GM19240 (cell line): ENCODE measurements around the gene PDZD2.
"Not testable (repeated sequence)": the region's sequence is repeated elsewhere in the genome, so short reads cannot be mapped to it uniquely, and the experiment has no call there.

Source experiments
- DNase-seq: peaks from one replicate; pipeline ENCODE4 v3.0.0; 2011; ENCODE audit warnings: low spot score; ENCODE audit not compliant: insufficient read length

The PDZD2 gene

DNA sequence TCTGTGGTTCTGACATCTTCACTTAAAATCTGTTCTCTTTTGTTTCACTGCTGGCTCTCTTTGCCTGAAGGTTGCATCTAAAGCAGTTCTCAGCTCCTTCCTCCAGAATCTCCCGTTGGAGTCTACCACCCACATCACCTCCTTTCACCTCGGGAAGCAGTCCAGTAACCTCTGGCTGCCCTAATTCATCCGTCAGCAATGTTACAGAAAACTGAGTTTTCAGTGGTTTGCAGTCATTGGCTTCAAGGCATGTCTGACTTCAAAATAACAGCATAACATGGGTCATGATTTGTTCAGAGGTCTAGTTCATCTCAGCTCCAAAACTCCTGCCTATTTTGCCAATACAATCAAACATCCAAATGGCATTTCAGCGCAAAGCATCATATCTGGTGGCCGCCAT lies 427.5 kb downstream of the PDZD2 start:
- no peak for DNase-seq

DNA sequence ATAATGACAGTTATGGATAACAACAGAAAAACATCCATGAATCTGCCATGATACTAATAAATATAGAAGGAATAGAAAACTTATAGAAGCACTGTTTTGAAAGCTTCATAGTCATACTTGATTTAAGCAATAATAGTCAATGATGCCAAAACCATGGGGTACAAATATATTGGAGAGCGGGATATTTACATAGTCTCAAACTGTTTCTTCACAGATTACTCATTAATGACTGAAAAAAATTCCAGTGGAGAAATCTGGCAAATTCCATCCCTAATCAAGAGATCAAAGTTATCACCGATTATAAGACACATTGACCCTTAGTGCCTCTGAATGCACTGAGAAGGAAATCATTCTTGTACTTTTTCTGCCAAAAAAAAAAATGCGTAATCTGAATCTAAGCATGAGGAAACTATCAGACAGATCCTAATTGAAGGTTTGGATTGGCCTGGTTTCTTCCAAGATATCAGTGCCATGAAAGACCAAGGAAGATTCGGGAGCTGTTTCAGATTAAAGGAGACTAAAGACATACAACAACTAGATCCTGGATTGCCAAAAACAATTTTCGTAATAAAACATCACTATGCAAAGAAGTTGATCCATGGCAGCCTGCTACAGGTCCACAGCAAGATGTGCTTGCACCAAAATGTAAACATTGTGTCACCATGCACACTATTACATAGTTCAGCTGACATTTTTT lies 429.0 kb downstream of the PDZD2 start:
- DNase-seq = no peak

DNA sequence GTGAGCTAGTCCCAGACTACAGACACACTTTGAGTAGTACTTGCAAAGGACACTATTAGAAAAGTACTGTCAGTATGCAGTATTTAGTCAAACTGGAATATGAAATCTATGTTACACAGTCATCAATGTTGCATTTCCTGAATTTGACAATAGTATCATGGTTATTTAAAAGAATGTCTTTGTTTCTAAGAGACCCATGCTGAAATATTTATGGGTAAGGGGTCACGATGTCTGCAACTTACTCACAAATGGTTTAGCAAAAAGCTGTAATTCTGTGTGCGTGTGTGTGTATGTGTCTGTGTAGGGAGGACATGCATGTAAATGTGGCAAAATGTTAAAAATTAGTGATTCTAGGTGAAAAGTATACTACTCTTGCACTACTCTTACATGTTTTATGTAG lies 429.6 kb downstream of the PDZD2 start:
- no peak for DNase-seq

DNA sequence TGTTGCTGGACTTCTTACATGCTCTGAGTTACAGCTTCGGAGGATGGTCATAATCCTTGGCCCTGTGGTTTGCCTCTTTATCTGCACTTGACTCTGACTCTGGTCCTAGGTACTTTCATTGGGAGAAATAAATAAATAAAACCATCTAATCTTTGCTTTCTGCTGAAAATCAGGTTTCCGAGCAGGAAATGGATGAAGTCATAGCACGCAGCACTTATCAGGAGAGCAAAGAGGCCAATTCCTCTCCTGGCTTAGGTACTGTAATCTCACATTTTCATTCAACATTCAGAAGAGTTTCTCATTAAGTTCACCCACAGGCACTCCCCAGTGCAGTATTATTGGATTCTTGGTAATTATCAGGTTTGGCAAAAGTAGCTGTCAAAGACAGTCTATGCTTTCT lies 430.5 kb downstream of the PDZD2 start:
- DNase-seq = no peak

DNA sequence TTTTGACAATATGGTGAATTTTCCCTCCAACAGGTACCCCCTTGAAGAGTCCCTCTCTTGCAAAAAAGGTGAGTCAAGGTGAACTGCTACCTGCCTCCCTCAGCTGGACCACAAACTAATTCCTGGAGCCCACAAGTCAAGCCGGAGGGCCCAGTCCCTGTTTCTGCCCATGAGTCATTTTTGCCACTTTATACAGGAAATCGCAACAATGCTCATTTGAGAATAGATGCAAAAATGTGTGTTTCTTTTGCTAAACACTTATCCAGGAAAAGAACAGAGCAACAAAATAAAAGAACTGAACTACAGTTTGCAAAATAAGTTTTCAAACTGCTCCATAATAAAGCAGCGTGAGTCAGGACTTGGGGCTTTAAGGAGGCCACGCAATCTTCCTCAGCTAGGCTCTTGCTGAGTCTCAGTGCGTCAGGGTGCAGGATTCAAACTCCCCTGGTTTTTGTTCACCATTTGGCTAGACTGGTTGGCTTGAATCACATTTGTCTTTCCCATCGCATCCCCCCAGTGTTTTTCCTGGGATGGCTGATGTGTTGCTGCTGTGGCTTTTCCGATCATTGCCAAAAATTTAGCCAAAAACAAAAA lies 432.5 kb downstream of the PDZD2 start:
- DNase-seq = no peak

DNA sequence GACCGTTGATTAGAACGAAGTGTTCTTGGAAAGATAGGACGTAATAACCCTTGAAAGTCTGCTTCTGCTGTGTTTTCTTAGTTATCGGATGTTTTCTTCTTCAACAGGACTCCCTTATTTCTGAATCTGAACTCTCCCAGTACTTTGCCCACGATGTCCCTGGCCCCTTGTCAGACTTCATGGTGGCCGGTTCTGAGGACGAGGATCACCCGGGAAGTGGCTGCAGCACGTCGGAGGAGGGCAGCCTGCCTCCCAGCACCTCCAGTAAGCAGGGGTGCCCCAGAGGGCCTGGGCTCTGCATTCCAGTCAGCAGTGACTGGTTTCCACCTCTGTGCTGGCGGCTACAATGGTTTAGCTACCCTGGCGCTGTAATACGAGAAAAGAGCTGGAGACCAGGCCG lies 433.1 kb downstream of the PDZD2 start:
- DNase-seq = no peak

DNA sequence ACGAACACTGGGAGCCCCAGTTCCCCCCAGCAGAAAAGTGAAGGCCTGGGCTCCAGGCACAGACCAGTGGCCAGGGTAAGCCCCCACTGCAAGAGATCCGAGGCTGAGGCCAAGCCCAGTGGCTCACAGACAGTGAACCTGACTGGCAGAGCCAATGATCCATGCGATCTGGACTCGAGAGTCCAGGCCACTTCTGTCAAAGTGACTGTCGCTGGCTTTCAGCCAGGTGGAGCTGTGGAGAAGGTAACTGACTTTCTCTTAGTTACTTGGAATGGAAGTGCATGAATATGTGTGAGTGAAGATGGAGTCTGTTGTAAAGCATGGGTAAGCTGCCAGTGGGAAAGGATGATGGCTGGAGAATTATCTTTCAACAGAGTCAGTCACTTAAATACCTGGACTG lies 435.5 kb downstream of the PDZD2 start:
- no peak for DNase-seq

DNA sequence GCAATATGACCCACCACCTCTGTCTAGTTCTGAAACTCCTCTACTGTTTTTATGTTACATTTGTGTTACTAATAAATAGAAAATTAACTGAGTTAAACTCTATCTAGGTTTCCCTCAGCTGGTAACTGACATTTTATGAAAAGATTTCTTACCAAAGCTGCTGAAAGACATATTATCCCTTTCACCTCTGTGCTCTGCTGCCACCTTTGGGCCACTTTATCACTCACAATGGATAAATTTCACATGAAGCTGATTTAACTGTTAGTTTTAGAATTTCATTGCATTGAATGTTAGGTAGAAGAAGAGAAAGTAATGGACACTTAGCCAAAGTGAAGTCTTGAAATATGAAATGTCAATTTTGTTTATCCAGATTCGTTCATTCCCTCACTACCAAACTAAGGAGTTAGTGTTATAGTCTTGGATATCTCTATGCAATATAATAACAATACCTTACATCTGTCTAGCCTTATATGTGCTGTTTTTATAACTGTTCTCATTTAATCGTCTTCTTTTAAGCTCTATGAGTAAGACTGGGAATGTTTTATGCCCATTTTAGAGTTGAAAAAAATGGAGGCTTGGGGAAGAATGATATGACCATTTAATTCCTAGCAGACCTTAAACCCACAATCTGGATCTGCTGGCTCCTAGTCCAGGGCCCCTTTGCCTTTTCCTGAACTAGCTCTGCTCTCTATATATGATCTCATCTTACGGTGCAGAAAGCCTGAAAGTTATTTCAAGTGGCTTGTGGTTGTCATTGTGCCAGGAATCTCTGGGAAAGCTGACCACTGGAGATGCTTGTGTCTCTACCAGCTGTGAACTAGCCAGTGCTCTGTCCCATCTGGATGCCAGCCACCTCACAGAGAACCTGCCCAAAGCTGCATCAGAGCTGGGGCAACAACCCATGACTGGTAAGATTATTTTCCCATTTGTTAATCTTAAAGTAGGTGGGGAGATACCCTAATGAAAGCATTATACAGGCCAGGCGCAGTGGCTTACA lies 438.1 kb downstream of the PDZD2 start:
- peak; percentile 12 for DNase-seq

DNA sequence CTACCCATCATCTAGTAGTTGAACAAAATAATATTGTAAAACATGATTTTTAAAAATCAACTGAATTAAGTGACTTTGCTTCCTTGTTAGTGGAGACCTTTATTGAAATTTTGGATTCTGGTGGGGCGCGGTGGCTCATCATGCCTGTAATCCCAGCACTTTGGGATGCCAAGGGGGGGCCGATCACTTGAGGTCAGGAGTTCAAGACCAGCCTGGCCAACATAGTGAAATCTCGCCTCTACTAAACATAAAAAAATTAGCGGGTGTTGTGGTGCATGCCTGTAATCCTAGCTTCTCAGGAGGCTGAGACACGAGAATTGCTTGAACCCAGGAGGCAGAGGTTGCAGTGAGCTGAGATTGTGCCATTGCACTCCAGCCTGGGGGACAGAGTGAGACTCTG lies 439.9 kb downstream of the PDZD2 start:
- DNase-seq = not testable (repeated sequence)

DNA sequence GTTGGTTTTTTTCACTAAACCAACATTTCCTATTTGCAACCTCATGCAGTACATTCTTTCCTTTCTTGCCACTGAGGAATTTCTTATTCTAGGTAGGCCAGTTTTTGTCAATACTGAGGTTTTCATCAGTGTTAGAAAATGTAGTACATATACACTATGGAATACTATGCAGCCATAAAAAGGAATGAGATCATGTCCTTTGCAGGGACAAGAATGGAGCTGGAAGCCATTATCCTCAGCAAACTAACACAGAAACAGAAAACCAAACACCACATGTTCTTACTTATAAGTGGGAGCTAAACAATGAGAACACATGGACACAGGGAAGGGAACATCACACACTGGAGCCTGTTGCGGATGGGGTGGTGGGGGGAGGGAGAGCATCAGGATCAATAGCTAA lies 441.6 kb downstream of the PDZD2 start:
- not testable (repeated sequence) for DNase-seq

DNA sequence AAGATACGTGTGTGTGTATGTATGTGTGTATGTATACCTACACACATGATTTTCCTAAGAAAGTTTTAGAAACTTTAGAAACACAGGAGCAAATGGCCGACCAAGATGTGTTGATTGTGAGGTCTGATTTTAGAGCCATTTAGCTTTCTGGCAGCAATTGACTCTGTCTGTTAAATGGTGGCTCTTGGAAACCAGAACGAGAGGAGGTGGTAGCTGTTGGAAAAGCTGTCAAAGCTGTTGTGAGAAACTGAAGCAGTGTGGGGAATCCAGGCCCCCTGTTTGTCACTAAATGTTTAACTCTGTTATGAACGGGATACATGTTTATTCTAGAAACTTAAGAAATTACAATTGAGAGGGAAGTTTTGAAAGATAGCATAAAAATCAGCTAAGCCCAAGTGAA lies 443.8 kb downstream of the PDZD2 start:
- no peak for DNase-seq

DNA sequence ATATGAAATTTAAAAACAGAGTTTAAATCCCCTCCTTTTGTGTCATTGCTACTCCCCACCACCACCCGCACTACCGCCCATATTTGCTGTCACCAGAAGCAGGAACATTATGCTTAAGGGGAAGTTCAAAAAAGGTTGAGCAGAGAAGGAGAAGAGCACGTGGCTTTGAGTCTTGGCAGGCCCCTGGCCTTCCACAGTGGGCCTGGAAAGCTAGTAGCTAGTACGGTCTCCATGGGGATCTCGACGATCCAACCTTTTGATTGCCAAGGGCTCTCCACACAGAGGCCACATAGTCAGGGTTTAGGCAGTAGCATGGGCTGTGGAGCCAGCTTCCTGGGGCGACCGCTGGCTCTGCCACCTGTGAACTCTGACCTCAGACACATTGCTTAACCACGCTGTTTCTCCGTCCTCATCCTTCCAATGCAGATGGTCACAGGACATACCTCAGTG lies 445.1 kb downstream of the PDZD2 start:
- DNase-seq = no peak

DNA sequence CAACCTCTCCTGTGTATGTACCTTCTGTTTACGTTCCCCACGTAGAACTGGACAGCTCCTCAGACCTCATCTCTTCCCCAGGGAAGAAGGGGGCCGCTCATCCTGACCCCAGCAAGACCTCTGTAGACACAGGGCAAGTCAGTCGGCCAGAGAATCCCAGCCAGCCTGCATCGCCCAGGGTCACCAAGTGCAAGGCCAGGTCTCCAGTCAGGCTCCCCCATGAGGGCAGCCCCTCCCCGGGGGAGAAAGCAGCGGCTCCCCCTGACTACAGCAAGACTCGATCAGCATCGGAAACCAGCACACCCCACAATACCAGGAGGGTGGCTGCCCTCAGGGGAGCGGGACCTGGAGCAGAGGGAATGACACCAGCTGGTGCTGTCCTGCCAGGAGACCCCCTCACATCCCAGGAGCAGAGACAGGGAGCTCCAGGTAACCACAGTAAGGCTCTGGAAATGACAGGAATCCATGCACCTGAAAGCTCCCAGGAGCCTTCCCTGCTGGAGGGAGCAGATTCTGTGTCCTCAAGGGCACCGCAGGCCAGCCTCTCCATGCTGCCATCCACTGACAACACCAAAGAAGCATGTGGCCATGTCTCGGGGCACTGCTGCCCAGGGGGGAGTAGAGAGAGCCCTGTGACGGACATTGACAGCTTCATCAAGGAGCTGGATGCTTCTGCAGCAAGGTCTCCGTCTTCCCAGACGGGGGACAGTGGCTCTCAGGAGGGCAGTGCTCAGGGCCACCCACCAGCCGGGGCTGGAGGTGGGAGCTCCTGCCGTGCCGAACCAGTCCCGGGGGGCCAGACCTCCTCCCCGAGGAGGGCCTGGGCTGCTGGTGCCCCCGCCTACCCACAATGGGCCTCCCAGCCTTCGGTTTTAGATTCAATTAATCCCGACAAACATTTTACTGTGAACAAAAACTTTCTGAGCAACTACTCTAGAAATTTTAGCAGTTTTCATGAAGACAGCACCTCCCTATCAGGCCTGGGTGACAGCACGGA lies 448.5 kb downstream of the PDZD2 start:
- DNase-seq = no peak

DNA sequence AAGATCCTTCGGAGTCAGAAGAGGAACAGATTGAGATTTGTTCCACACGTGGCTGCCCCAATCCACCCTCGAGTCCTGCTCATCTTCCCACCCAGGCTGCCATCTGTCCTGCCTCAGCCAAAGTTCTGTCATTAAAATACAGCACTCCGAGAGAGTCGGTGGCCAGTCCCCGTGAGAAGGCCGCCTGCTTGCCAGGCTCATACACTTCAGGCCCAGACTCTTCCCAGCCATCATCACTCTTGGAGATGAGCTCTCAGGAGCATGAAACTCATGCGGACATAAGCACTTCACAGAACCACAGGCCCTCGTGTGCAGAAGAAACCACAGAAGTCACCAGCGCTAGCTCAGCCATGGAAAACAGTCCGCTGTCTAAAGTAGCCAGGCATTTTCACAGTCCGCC lies 449.3 kb downstream of the PDZD2 start:
- no peak for DNase-seq

DNA sequence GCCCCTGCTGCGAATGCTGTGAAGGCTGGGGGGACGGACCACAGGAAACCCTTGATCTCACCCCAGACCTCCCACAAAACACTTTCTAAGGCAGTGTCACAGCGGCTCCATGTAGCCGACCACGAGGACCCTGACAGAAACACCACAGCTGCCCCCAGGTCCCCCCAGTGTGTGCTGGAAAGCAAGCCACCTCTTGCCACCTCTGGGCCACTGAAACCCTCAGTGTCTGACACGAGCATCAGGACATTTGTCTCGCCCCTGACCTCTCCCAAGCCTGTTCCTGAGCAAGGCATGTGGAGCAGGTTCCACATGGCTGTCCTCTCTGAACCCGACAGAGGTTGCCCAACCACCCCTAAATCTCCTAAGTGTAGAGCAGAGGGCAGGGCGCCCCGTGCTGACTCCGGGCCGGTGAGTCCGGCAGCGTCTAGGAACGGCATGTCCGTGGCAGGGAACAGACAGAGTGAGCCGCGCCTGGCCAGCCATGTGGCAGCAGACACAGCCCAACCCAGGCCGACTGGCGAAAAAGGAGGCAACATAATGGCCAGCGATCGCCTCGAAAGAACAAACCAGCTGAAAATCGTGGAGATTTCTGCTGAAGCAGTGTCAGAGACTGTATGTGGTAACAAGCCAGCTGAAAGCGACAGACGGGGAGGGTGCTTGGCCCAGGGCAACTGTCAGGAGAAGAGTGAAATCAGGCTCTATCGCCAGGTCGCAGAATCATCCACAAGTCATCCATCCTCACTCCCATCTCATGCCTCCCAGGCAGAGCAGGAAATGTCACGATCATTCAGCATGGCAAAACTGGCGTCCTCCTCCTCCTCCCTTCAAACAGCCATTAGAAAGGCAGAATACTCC lies 450.4 kb downstream of the PDZD2 start:
- DNase-seq = no peak

DNA sequence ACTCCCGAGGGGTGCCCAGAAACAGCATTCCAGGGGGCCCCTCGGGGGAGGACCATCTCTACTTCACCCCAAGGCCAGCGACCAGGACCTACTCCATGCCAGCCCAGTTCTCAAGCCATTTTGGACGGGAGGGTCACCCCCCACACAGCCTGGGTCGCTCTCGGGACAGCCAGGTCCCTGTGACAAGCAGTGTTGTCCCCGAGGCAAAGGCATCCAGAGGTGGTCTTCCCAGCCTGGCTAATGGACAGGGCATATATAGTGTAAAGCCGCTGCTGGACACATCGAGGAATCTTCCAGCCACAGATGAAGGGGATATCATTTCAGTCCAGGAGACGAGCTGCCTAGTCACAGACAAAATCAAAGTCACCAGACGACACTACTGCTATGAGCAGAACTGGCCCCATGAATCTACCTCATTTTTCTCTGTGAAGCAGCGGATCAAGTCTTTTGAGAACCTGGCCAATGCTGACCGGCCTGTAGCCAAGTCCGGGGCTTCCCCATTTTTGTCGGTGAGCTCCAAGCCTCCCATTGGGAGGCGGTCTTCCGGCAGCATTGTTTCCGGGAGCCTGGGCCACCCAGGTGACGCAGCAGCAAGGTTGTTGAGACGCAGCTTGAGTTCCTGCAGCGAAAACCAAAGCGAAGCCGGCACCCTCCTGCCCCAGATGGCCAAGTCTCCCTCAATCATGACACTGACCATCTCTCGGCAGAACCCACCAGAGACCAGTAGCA lies 451.3 kb downstream of the PDZD2 start:
- DNase-seq = no peak

DNA sequence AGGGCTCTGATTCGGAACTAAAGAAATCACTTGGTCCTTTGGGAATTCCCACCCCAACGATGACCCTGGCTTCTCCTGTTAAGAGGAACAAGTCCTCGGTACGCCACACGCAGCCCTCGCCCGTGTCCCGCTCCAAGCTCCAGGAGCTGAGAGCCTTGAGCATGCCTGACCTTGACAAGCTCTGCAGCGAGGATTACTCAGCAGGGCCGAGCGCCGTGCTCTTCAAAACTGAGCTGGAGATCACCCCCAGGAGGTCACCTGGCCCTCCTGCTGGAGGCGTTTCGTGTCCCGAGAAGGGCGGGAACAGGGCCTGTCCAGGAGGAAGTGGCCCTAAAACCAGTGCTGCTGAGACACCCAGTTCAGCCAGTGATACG lies 451.8 kb downstream of the PDZD2 start:
- no peak for DNase-seq

DNA sequence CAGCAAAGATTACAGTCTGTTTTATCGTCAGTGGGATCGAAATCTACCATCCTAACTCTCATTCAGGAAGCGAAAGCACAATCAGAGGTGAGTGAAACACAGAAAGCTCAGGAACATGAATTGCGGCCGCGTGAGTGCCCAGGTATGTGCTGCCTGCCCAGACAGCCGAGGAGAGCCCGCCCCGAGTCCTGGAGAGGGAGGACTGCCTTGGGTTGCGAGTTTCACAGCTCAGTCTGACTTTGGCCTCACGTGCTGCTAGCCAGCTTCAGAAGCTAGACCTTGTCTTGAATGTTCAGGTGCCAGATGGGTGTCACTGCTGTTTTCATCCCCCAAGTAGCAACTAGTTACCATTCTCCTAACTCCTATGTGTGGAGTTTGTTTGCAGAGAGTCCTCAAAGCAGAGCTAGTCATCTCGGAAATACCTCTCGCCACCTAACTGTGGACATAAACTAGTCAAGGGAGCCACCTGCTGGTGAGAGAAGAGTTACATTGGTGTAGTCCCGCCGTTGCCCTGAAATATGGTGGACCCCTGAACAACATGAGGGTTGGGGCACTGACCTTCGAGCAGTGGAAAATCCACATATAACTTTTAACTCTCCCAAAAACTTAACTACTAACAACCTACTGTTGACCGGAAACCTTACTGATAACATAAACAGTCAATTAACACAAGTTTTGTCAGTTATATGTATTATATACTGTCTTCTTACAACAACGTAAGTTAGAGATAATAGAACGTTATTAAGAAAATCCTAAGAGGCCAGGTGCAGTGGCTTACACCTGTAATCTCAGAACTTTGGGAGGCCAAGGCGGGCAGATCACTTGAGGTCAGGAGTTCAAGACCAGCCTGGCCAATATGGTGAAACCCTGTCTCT lies 454.2 kb downstream of the PDZD2 start:
- peak; percentile 70 for DNase-seq
